Adipocyte (in vitro differentiated cells): ENCODE measurements around the gene USP11.

Experiments used
- DNase-seq: peaks from one replicate; pipeline ENCODE4 v3.0.0-alpha.2; 2015; ENCODE audit warnings: low read depth
- H3K27me3 ChIP-seq: replicated peaks from 2 replicates; pipeline ENCODE4 v1.7.0; 2013; ENCODE audit warnings: mild to moderate bottlenecking, low read length, moderate library complexity; ENCODE audit not compliant: control insufficient read depth, insufficient read depth
- H3K36me3 ChIP-seq: 2 replicates; pipeline ENCODE4 v1.7.0; 2013; ENCODE audit warnings: low read length, mild to moderate bottlenecking, moderate library complexity; ENCODE audit not compliant: control insufficient read depth, insufficient read depth, severe bottlenecking
- H3K4me1 ChIP-seq: 2 replicates; pipeline ENCODE4 v1.7.0; 2013; ENCODE audit warnings: mild to moderate bottlenecking, low read length, moderate library complexity; ENCODE audit not compliant: control insufficient read depth, insufficient read depth
- H3K4me3 ChIP-seq: 2 replicates; pipeline ENCODE4 v1.7.0; 2013; ENCODE audit warnings: mild to moderate bottlenecking, low read length, moderate library complexity
- H3K9ac ChIP-seq: 2 replicates; pipeline ENCODE4 v1.7.0; 2013; ENCODE audit warnings: mild to moderate bottlenecking, low read length, moderate library complexity
- H3K9me3 ChIP-seq: 2 replicates; pipeline ENCODE4 v1.7.0; 2013; ENCODE audit warnings: mild to moderate bottlenecking, low read length, moderate library complexity; ENCODE audit not compliant: control insufficient read depth

USP11 gene

GRCh38 chrX:47206316-47206715 is 26.5 kb upstream of the USP11 start:
- H3K4me1 ChIP-seq: no peaks in the 10 kb centered on the region
- no peaks in the 10 kb centered on the region for H3K27me3 ChIP-seq
- no peak for DNase-seq
- H3K9ac ChIP-seq: no peak overlapping the region
- no peak overlapping the region for H3K4me3 ChIP-seq
- H3K9me3 ChIP-seq: no peaks in the 10 kb centered on the region
- peaks cover 98% of the 10 kb centered on the region for H3K36me3 ChIP-seq

GRCh38 chrX:47208108-47208507 is 24.7 kb upstream of the USP11 start:
- H3K4me3 ChIP-seq: no peak overlapping the region
- peaks cover 98% of the 10 kb centered on the region for H3K36me3 ChIP-seq
- no peak for DNase-seq
- H3K4me1 ChIP-seq: no peaks in the 10 kb centered on the region
- no peak overlapping the region for H3K9ac ChIP-seq
- no peaks in the 10 kb centered on the region for H3K27me3 ChIP-seq
- H3K9me3 ChIP-seq: no peaks in the 10 kb centered on the region

- DNase-seq: no peak
- Histone ChIP-seq H3K4me3 (no peak overlapping the region), H3K9ac (no peak overlapping the region), H3K9me3 (no peaks in the 10 kb centered on the region), H3K27me3 (no peaks in the 10 kb centered on the region), H3K4me1 (no peaks in the 10 kb centered on the region), H3K36me3 (peaks cover 98% of the 10 kb centered on the region)
These were observed 23.1 kb upstream of the USP11 start for GRCh38 chrX:47209508-47210238.

DNA sequence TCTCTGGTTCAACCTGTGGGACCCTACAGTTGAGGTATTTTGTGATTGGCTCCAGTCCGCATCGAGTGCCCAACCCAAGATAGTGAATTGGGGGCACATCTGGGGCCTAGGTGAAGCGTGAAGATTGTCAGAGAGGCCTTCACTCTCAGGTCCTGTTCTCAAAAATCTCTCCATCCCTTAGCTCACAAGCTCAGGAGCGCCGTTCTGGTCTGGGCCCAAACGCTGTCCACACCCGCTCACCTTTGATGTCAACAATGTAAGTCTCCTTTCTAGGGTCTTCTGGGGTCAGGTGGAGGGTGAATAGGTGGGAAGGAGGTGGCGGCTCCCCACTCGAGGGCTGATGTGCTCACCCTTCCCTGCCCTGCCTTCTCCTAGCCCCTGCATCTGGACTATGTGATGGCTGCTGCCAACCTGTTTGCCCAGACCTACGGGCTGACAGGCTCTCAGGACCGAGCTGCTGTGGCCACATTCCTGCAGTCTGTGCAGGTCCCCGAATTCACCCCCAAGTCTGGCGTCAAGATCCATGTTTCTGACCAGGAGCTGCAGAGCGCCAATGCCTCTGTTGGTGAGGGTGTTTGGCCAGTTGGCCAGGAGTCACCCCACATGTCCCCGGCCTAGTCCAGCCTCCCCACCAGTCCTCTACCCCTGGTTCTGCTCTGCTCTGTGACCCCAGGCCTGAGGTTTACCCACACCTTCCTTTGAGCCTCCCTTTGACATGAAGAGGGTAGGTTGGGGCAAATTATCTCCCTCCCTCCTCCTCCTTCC is 22.0 kb upstream of the USP11 start:
- no peak overlapping the region for H3K9ac ChIP-seq
- no peaks in the 10 kb centered on the region for H3K9me3 ChIP-seq
- H3K4me1 ChIP-seq: no peaks in the 10 kb centered on the region
- no peak overlapping the region for H3K4me3 ChIP-seq
- DNase-seq: no peak
- H3K27me3 ChIP-seq: no peaks in the 10 kb centered on the region
- peaks cover 98% of the 10 kb centered on the region for H3K36me3 ChIP-seq

- H3K9me3 ChIP-seq: no peaks in the 10 kb centered on the region
- peaks cover 12% of the 10 kb centered on the region for H3K4me1 ChIP-seq
- H3K27me3 ChIP-seq: no peaks in the 10 kb centered on the region
- H3K36me3 ChIP-seq: peaks cover 89% of the 10 kb centered on the region
- H3K9ac ChIP-seq: no peak overlapping the region
- DNase-seq: no peak
- no peak overlapping the region for H3K4me3 ChIP-seq
These were observed 20.2 kb upstream of the USP11 start for GRCh38 chrX:47212381-47213293.

DNA sequence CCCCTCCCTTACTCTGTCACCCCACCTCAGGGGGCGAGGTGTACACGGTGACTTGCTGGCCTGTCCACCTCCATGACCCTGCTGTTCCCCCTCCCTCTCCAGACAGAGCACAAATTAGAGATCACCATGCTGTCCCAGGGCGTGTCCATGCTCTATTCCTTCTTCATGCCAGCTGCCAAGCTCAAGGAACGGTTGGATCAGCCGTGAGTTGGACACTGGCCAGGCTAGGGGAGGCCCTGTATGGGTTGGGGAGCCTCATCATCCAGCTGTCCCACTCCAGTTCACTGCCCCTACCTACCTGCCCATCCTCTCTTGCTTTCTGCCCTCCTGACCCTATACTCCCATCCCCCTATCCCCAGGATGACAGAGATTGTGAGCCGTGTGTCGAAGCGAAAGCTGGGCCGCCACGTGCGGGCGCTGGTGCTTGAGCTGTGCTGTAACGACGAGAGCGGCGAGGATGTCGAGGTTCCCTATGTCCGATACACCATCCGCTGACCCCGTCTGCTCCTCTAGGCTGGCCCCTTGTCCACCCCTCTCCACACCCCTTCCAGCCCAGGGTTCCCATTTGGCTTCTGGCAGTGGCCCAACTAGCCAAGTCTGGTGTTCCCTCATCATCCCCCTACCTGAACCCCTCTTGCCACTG is 18.3 kb upstream of the USP11 start:
- no peaks in the 10 kb centered on the region for H3K27me3 ChIP-seq
- H3K9ac ChIP-seq: no peak overlapping the region
- H3K4me1 ChIP-seq: peaks cover 15% of the 10 kb centered on the region
- no peaks in the 10 kb centered on the region for H3K9me3 ChIP-seq
- H3K4me3 ChIP-seq: no peak overlapping the region
- no peak for DNase-seq
- H3K36me3 ChIP-seq: peaks cover 72% of the 10 kb centered on the region

DNA sequence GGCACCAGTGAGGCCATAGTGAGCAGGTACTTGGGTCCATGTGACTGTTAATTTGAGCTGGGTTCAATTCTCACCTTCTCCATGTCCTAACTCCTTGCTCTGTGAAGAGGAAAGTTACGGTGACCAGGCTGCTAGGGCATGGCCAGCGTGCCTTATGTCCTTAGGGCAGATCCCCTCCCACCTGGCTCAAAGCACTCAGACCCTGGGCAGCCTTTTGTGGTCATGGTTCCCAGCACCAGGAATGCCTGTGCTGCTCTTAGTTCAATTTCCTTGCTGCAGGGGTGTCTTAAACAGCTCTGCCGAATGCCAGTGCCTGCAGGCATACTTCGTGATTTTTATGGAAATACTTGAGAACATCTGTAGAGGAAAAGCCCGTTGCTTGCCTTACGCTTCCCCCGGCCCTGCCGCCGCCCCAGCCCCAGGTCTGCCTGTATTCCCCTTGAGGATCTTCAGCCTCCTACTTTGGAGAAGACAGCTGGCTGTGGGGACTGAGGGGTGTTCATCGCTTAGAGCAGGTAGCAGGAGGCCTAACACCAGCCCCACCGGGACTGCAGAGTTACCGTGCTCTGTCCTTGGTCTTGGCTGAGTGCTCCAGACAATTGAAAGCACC is 17.4 kb upstream of the USP11 start:
- no peaks in the 10 kb centered on the region for H3K27me3 ChIP-seq
- peaks cover 63% of the 10 kb centered on the region for H3K36me3 ChIP-seq
- H3K9me3 ChIP-seq: no peaks in the 10 kb centered on the region
- no peak overlapping the region for H3K4me3 ChIP-seq
- DNase-seq: no peak
- peaks cover 23% of the 10 kb centered on the region for H3K4me1 ChIP-seq
- H3K9ac ChIP-seq: no peak overlapping the region

- no peaks in the 10 kb centered on the region for H3K9me3 ChIP-seq
- no peak overlapping the region for H3K4me3 ChIP-seq
- peak overlapping the region; percentile 77 for H3K9ac ChIP-seq
- H3K36me3 ChIP-seq: peaks cover 53% of the 10 kb centered on the region
- H3K27me3 ChIP-seq: no peaks in the 10 kb centered on the region
- no peak for DNase-seq
- H3K4me1 ChIP-seq: peaks cover 26% of the 10 kb centered on the region
These were observed 16.4 kb upstream of the USP11 start for GRCh38 chrX:47216393-47216925.

DNA sequence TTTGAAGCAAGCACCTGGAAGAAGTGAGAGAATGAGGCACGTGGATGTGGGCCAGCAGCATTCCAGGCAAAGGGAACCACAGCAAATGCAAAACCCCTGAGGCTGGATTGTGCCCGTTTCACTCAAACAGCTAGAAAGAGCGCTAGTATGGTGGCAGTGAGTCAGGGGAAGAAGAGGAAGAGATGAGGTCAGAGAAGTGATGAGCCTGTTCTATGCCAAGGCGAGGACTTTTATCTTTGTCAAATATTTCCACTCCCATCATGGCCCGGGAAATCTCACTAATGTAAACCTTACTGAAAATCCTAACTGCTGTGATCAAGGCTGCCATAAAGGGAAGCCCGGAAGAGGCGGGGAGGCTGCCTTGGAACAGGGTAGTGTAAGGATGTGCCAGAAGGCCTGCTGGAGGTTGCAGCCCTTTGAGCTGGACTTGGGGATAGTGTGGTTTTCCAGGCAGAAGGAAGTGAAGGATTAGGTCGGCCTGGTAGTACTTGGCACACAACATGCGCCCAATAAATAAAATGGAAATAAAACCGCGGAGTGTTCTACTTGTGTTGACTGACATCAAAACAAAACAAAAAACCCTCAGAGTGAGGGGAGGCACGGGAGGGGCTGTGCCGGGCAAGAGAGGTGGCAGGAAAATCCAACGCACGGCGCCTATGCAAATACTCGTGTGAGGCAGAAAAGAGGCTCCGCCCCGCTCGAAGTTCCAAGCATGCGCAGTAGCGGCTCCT is 15.5 kb upstream of the USP11 start:
- no peaks in the 10 kb centered on the region for H3K9me3 ChIP-seq
- peak overlapping the region; percentile 89 for H3K4me3 ChIP-seq
- peak; percentile 53 for DNase-seq
- peak overlapping the region; percentile 77 for H3K9ac ChIP-seq
- H3K27me3 ChIP-seq: no peaks in the 10 kb centered on the region
- peaks cover 44% of the 10 kb centered on the region for H3K36me3 ChIP-seq
- peaks cover 26% of the 10 kb centered on the region for H3K4me1 ChIP-seq

DNA sequence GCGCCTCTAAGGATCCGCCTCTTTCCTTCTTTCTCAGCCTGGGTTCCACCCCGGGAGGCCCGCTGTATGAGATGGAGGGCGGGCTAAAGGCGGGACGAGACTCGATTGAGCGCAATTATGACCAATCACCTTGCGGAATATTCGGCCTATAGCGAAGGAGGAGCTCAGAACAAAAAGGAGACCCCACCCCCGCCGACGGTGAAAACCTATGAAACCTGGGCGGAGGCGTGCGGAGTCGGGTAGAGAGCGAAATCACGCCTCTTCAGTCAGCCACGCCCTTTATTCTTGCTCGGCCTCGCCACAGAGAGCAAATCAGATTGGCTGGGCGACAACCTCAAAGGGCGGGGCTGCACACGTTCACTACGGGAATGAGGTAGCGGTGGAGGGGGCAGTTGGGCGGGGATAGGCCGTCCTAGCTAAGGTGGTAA is 14.9 kb upstream of the USP11 start:
- Histone ChIP-seq H3K36me3 (peaks cover 39% of the 10 kb centered on the region), H3K9ac (peak overlapping the region; percentile 95)

More for the DNA sequence above, 14.9 kb upstream of the USP11 start:
- Histone ChIP-seq H3K9me3 (no peaks in the 10 kb centered on the region), H3K4me1 (peaks cover 26% of the 10 kb centered on the region), H3K4me3 (peak overlapping the region; percentile 89), H3K27me3 (no peaks in the 10 kb centered on the region)
- peak; percentile 99 for DNase-seq
